Uterus (tissue), 2 donors: Measurements from ENCODE around the gene FOXF2.

Source experiments
- POLR2A ChIP-seq, 2 donors: fragments of 450-650 bp; IDR thresholded peaks; one replicate each; pipeline ENCODE4 v1.6.1; 2016; ENCODE audit warnings: antibody characterized with exemption in 2 of 2, mild to moderate bottlenecking in 1 of 2, moderate library complexity in 1 of 2
- TF ChIP-seq, protein P1 (sequence below), 4 experiments: fragments of 200-600 bp in 2 of 4; fragments of 450-650 bp in 2 of 4; sonication (generic) in 2 of 4; IDR thresholded peaks; one replicate each; pipeline ENCODE4 v1.5.1; 2016 to 2019; ENCODE audit warnings: antibody characterized with exemption in 4 of 4, mild to moderate bottlenecking in 2 of 4, moderate library complexity in 1 of 4

- TF ChIP-seq, protein P1, sequence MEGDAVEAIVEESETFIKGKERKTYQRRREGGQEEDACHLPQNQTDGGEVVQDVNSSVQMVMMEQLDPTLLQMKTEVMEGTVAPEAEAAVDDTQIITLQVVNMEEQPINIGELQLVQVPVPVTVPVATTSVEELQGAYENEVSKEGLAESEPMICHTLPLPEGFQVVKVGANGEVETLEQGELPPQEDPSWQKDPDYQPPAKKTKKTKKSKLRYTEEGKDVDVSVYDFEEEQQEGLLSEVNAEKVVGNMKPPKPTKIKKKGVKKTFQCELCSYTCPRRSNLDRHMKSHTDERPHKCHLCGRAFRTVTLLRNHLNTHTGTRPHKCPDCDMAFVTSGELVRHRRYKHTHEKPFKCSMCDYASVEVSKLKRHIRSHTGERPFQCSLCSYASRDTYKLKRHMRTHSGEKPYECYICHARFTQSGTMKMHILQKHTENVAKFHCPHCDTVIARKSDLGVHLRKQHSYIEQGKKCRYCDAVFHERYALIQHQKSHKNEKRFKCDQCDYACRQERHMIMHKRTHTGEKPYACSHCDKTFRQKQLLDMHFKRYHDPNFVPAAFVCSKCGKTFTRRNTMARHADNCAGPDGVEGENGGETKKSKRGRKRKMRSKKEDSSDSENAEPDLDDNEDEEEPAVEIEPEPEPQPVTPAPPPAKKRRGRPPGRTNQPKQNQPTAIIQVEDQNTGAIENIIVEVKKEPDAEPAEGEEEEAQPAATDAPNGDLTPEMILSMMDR (IDR thresholded peaks at IDR 0.05) = no peak
- no peak for TF ChIP-seq POLR2A (IDR thresholded peaks at IDR 0.05)
Observed at GRCh38 chr6:1416191-1416760, 26.9 kb downstream of the FOXF2 start.
